K562 (cell line): ENCODE measurements around the gene PBRM1.
"Not testable (repeated sequence)": the region's sequence is repeated elsewhere in the genome, so short reads cannot be mapped to it uniquely, and the experiment has no call there.

Experiments used
- CAMTA2 ChIP-seq: fragments of 250-450 bp; sonication (Bioruptor Pico); conservative IDR thresholded peaks from 2 replicates; pipeline ENCODE4 v1.5.1; 2022
- ELF4 ChIP-seq: fragments of 450-650 bp; formaldehyde crosslinking; IDR thresholded peaks from 2 replicates; pipeline ENCODE4 v1.4.0; 2022; ENCODE audit warnings: missing genetic modification characterization
- JUN ChIP-seq, 2 experiments: sonication (generic) in 1 of 2; formaldehyde crosslinking in 1 of 2; IDR thresholded peaks; 2 replicates each; pipeline versions ENCODE4 v1.6.1 to v1.8.0; 2012 to 2022; ENCODE audit warnings: borderline replicate concordance in 2 of 2, mild to moderate bottlenecking in 2 of 2, improper control_type of control experiment in 1 of 2, low read depth in 1 of 2, low read length in 1 of 2, missing genetic modification reagents in 1 of 2
- KDM1A ChIP-seq, 2 experiments: fragments of 450-650 bp; IDR thresholded peaks; 2 replicates each; pipeline ENCODE4 v1.6.1; 2016; ENCODE audit warnings: mild to moderate bottlenecking in 2 of 2
- POLR2A ChIP-seq: fragments of 450-650 bp; conservative IDR thresholded peaks from 2 replicates; pipeline ENCODE4 v1.6.1; 2016
- TF ChIP-seq, protein P1 (sequence below), 2 experiments: fragments of 450-650 bp; conservative IDR thresholded peaks; 2 replicates each; pipeline ENCODE4 v1.6.1; 2017; ENCODE audit warnings: mild to moderate bottlenecking in 2 of 2, moderate library complexity in 2 of 2
- TF ChIP-seq, protein P2 (sequence below), 3 experiments: IDR thresholded peaks in 2 of 3; conservative IDR thresholded peaks in 1 of 3; 2 replicates each; pipeline ENCODE4 v1.5.1; 2011 to 2012; ENCODE audit warnings: low read length in 3 of 3, mild to moderate bottlenecking in 3 of 3, control low read depth in 2 of 3, improper control_type of control experiment in 1 of 3, inconsistent platforms in 1 of 3, low read depth in 1 of 3, mixed read lengths in 1 of 3, moderate library complexity in 1 of 3; ENCODE audit not compliant: insufficient read depth in 2 of 3

GRCh38 chr3:52728753-52729152, 43.0 kb upstream of the PBRM1 start:
- TF ChIP-seq JUN (IDR thresholded peaks at IDR 0.05; ENCODE audit: borderline replicate concordance, low read depth, low read length); JUN (CRISPR knock-in tag; IDR thresholded peaks at IDR 0.05; ENCODE audit: borderline replicate concordance); POLR2A; CAMTA2; KDM1A (IDR thresholded peaks at IDR 0.05); ELF4 (CRISPR knock-in tag): not testable (repeated sequence)
- TF ChIP-seq, protein P1, sequence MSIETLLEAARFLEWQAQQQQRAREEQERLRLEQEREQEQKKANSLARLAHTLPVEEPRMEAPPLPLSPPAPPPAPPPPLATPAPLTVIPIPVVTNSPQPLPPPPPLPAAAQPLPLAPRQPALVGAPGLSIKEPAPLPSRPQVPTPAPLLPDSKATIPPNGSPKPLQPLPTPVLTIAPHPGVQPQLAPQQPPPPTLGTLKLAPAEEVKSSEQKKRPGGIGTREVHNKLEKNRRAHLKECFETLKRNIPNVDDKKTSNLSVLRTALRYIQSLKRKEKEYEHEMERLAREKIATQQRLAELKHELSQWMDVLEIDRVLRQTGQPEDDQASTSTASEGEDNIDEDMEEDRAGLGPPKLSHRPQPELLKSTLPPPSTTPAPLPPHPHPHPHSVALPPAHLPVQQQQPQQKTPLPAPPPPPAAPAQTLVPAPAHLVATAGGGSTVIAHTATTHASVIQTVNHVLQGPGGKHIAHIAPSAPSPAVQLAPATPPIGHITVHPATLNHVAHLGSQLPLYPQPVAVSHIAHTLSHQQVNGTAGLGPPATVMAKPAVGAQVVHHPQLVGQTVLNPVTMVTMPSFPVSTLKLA (conservative IDR thresholded peaks at IDR 0.05) = not testable (repeated sequence)
- TF ChIP-seq, protein P2, sequence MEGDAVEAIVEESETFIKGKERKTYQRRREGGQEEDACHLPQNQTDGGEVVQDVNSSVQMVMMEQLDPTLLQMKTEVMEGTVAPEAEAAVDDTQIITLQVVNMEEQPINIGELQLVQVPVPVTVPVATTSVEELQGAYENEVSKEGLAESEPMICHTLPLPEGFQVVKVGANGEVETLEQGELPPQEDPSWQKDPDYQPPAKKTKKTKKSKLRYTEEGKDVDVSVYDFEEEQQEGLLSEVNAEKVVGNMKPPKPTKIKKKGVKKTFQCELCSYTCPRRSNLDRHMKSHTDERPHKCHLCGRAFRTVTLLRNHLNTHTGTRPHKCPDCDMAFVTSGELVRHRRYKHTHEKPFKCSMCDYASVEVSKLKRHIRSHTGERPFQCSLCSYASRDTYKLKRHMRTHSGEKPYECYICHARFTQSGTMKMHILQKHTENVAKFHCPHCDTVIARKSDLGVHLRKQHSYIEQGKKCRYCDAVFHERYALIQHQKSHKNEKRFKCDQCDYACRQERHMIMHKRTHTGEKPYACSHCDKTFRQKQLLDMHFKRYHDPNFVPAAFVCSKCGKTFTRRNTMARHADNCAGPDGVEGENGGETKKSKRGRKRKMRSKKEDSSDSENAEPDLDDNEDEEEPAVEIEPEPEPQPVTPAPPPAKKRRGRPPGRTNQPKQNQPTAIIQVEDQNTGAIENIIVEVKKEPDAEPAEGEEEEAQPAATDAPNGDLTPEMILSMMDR (IDR thresholded peaks at IDR 0.05 in 2 of 3, conservative IDR thresholded peaks at IDR 0.05 in 1 of 3; ENCODE audit: insufficient read depth in 2 of 3, low read depth in 1 of 3, low read length in 3 of 3) = not testable (repeated sequence)
